ENCODE measurements around the gene TP53INP2. TPM values are rescaled to one million over a fixed set of nuclear protein-coding genes. Genes with fewer than 3 reads are reported as not detected.
A peak's percentile ranks its signal among the peaks of the same experiment; 100 is the strongest.

Gene TP53INP2
- total RNA-seq, 1 experiment from 2014 or later: 29.7 TPM

DNA sequence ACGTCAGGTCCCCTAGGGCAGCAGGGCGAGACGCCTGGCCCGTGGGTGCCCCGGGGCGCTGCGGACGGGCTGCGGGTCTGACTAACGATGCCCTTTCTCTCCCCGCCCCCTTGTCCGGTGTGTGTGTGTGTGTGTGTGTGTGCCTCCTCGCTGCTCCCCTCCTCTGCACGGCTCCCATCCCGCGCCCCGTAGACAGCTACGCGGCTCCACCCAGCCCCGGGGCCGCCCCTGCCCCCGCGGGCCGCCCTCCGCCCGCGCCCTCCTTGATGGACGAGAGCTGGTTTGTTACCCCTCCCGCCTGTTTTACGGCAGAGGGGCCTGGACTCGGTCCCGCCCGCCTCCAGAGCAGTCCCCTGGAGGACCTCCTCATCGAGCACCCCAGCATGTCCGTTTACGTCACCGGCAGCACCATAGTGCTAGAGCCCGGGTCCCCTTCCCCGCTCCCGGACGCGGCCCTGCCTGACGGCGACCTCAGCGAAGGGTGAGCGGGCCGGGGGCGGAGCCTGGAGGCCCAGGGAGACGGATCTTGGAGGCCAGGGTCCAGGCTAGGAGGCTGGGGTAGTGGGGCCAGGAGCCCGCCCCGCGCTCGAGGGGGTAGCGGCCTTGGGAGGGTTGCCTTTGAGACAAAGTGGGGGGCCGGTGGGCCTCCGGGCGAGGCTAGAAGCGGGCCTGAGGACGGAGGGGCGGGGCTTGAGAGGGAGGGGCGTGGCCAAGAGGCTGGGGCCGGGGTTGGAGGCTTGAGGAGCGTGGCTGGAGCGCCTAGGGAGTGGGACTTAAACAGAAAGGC, 5.1 kb downstream of the TP53INP2 start:
- CTCF ChIA-PET: interaction anchor here (0.5 to 2.5 kb wide), 14 partner anchors 18 to 519 kb away, joined by 3 to 14 read pairs (median 5); partner anchors contain the start of gene DYNLRB1
- H3K27ac Mint-ChIP-seq (ENCODE audit: unreplicated experiment): peak overlapping the region; percentile 19
- H3K9me3 Mint-ChIP-seq (ENCODE audit: unreplicated experiment): no peaks in the 10 kb centered on the region
- H3K36me3 Mint-ChIP-seq (ENCODE audit: insufficient read depth, unreplicated experiment): peaks cover 52% of the 10 kb centered on the region
- H3K4me1 Mint-ChIP-seq (ENCODE audit: low read depth, unreplicated experiment): peaks cover 34% of the 10 kb centered on the region
- no peaks in the 10 kb centered on the region for H3K27me3 Mint-ChIP-seq (ENCODE audit: insufficient read depth, unreplicated experiment)
- peaks cover under 1% of the 10 kb centered on the region; the same call in 1 of the 2 replicates for H3K36me3 ChIP-seq (ENCODE audit: control insufficient read depth, insufficient read depth, low read length)
- H3K4me3 Mint-ChIP-seq (ENCODE audit: unreplicated experiment): peak overlapping the region; percentile 78
- peaks cover 27% of the 10 kb centered on the region for H3K4me1 ChIP-seq
- TF ChIP-seq, protein P1, sequence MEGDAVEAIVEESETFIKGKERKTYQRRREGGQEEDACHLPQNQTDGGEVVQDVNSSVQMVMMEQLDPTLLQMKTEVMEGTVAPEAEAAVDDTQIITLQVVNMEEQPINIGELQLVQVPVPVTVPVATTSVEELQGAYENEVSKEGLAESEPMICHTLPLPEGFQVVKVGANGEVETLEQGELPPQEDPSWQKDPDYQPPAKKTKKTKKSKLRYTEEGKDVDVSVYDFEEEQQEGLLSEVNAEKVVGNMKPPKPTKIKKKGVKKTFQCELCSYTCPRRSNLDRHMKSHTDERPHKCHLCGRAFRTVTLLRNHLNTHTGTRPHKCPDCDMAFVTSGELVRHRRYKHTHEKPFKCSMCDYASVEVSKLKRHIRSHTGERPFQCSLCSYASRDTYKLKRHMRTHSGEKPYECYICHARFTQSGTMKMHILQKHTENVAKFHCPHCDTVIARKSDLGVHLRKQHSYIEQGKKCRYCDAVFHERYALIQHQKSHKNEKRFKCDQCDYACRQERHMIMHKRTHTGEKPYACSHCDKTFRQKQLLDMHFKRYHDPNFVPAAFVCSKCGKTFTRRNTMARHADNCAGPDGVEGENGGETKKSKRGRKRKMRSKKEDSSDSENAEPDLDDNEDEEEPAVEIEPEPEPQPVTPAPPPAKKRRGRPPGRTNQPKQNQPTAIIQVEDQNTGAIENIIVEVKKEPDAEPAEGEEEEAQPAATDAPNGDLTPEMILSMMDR (IDR thresholded peaks at IDR 0.05; ENCODE audit: insufficient read depth in 1 of 2, low read depth in 1 of 2, low read length in 1 of 2, severe bottlenecking in 1 of 2, unreplicated experiment in 1 of 2): no peak
- H3K27me3 ChIP-seq (replicated peaks; ENCODE audit: control insufficient read depth, insufficient read depth, low read length): no peaks in the 10 kb centered on the region
- POLR2A ChIA-PET: interaction anchor here (0.6 to 0.7 kb wide), 3 partner anchors 10 to 127 kb away, joined by 3 read pairs; partner anchors contain the start of gene PIGU
- intact Hi-C loops (cut with micrococcal nuclease; ENCODE audit: unreplicated experiment): loop anchor here (1.0 to 5.0 kb wide), 5 partner anchors 33 to 406 kb away; partner anchors contain the start of gene AHCY
- DNase-seq: peak; percentile 94 to 95
- BruUV-seq (replicated peaks): no TSS peak
- H3K9me3 ChIP-seq: no peaks in the 10 kb centered on the region
- H3K4me3 ChIP-seq (ENCODE audit: low read depth, low read length): peak overlapping the region; percentile 82

DNA sequence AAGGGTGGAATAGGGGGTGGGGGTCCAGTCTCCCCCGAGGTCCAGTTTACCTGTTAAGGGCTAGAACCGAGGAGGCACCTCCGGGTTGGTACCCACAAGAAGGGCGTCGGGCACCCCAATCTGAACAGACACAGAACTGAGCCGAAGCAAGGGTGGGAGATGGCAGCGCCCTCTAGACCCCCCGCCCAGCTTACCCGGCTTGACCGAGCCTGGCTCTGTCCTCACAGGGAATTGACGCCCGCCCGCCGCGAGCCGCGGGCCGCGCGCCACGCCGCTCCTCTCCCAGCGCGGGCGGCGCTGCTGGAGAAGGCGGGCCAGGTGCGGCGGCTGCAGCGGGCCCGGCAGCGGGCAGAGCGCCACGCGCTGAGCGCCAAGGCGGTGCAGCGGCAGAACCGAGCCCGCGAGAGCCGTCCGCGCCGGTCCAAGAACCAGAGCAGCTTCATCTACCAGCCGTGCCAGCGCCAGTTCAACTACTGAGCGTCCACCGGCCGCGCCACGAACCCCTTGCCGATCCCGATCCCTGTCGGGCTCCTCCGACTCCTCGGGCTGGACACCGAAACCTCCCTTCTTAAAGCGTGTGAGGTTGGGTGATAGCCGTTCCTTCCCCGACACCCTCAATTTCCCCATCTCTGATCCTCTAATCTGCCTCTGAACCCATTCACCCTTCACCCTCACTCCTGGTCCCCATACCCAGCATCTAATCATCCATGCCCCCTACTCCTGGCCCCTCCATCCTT, 5.9 kb downstream of the TP53INP2 start:
- H3K4me3 Mint-ChIP-seq (ENCODE audit: unreplicated experiment): peak overlapping the region; percentile 78
- peaks cover 1% of the 10 kb centered on the region; the same call in 1 of the 2 replicates for H3K36me3 ChIP-seq (ENCODE audit: control insufficient read depth, insufficient read depth, low read length)
- ChIA-PET CTCF (interaction anchor here (0.6 to 2.5 kb wide), 7 partner anchors 59 to 397 kb away, joined by 3 to 14 read pairs (median 6); partner anchors contain the start of gene DYNLRB1), POLR2A (interaction anchor here (0.6 kb wide), 2 partner anchors 9 to 16 kb away, joined by 3 to 4 read pairs; no protein-coding TSS in a partner anchor)
- peaks cover 23% of the 10 kb centered on the region for H3K4me1 ChIP-seq
- peaks cover 54% of the 10 kb centered on the region for H3K36me3 Mint-ChIP-seq (ENCODE audit: insufficient read depth, unreplicated experiment)
- H3K27ac Mint-ChIP-seq (ENCODE audit: unreplicated experiment): peak overlapping the region; percentile 19
- peak overlapping the region; percentile 82 for H3K4me3 ChIP-seq (ENCODE audit: low read depth, low read length)
- TF ChIP-seq, protein P1 (IDR thresholded peaks at IDR 0.05; ENCODE audit: insufficient read depth in 1 of 2, low read depth in 1 of 2, low read length in 1 of 2, severe bottlenecking in 1 of 2, unreplicated experiment in 1 of 2): peak; percentile 34 to 72
- H3K9me3 ChIP-seq: no peaks in the 10 kb centered on the region
- H3K27me3 ChIP-seq (replicated peaks; ENCODE audit: control insufficient read depth, insufficient read depth, low read length): no peaks in the 10 kb centered on the region
- intact Hi-C loops (cut with micrococcal nuclease; ENCODE audit: unreplicated experiment): loop anchor here (1.0 to 5.0 kb wide), 5 partner anchors 34 to 407 kb away; partner anchors contain the start of gene AHCY
- no peaks in the 10 kb centered on the region for H3K27me3 Mint-ChIP-seq (ENCODE audit: insufficient read depth, unreplicated experiment)
- peaks cover 30% of the 10 kb centered on the region for H3K4me1 Mint-ChIP-seq (ENCODE audit: low read depth, unreplicated experiment)
- DNase-seq: peak in 1 of 2 experiments; percentile 88
- no TSS peak for BruUV-seq (replicated peaks)
- no peaks in the 10 kb centered on the region for H3K9me3 Mint-ChIP-seq (ENCODE audit: unreplicated experiment)

DNA sequence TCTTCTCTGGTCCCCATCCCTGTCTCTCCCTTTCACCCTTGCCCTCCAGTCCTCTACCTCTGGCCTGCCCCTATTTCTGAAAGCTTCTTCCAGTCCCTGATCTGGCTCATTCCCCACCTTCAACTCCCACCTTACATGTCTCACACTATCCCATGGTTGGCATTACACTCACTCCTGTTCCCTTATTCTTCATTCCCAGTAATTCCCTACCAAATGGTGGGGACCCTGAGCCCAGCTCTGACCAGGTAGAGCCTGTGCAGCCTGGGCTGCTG, 6.4 kb downstream of the TP53INP2 start:
- H3K36me3 ChIP-seq (ENCODE audit: control insufficient read depth, insufficient read depth, low read length): peaks cover 1% of the 10 kb centered on the region; the same call in 1 of the 2 replicates
- peak overlapping the region; percentile 19 for H3K27ac Mint-ChIP-seq (ENCODE audit: unreplicated experiment)
- no peaks in the 10 kb centered on the region for H3K27me3 Mint-ChIP-seq (ENCODE audit: insufficient read depth, unreplicated experiment)
- POLR2A ChIA-PET: interaction anchor here (0.5 kb wide), 1 partner anchor 54 kb away, joined by 3 read pairs; no protein-coding TSS in a partner anchor
- BruUV-seq (replicated peaks): no TSS peak
- H3K27me3 ChIP-seq (replicated peaks; ENCODE audit: control insufficient read depth, insufficient read depth, low read length): no peaks in the 10 kb centered on the region
- H3K9me3 Mint-ChIP-seq (ENCODE audit: unreplicated experiment): no peaks in the 10 kb centered on the region
- H3K4me1 ChIP-seq: peaks cover 18% of the 10 kb centered on the region
- peaks cover 25% of the 10 kb centered on the region for H3K4me1 Mint-ChIP-seq (ENCODE audit: low read depth, unreplicated experiment)
- TF ChIP-seq, protein P1 (IDR thresholded peaks at IDR 0.05; ENCODE audit: insufficient read depth in 1 of 2, low read depth in 1 of 2, low read length in 1 of 2, severe bottlenecking in 1 of 2, unreplicated experiment in 1 of 2): no peak
- no peak for DNase-seq
- intact Hi-C loops (cut with micrococcal nuclease; ENCODE audit: unreplicated experiment): no loop called here
- H3K4me3 ChIP-seq (ENCODE audit: low read depth, low read length): peak overlapping the region; percentile 82
- peaks cover 56% of the 10 kb centered on the region for H3K36me3 Mint-ChIP-seq (ENCODE audit: insufficient read depth, unreplicated experiment)
- no peaks in the 10 kb centered on the region for H3K9me3 ChIP-seq
- peak overlapping the region; percentile 78 for H3K4me3 Mint-ChIP-seq (ENCODE audit: unreplicated experiment)
- CTCF ChIA-PET: interaction anchor here (0.6 to 1.3 kb wide), 4 partner anchors 148 to 905 kb away, joined by 3 to 6 read pairs (median 5); partner anchors contain the start of gene SPAG4

Measured in Caco-2 (cell line).